Activated CD8-positive, alpha-beta memory T cell treated with anti-CD3 and anti-CD28 coated beads for 24 hours (primary cell): ENCODE measurements around the gene ZYG11B.
A peak's percentile ranks its signal among the peaks of the same experiment; 100 is the strongest.
"Not testable (repeated sequence)": the region's sequence is repeated elsewhere in the genome, so short reads cannot be mapped to it uniquely, and the experiment has no call there.

Experiments used
- DNase-seq: peaks from one replicate; pipeline ENCODE4 v3.0.0-alpha.2; 2020

The ZYG11B gene

GRCh38 chr1:52707927-52708655 lies 18.2 kb upstream of the ZYG11B start:
- DNase-seq, result no peak

- DNase-seq, result no peak
These were observed 17.2 kb upstream of the ZYG11B start for GRCh38 chr1:52709016-52709415.

- no peak for DNase-seq
These were observed 12.7 kb upstream of the ZYG11B start for GRCh38 chr1:52713590-52713989.

GRCh38 chr1:52715296-52715695 lies 11.0 kb upstream of the ZYG11B start:
- not testable (repeated sequence) for DNase-seq

GRCh38 chr1:52723260-52723659 lies 3.0 kb upstream of the ZYG11B start:
- DNase-seq, result no peak

- DNase-seq, result no peak
These were observed 369 bp upstream of the ZYG11B start for GRCh38 chr1:52725903-52726264.

- peak; percentile 58 for DNase-seq
These were observed 897 bp downstream of the ZYG11B start for GRCh38 chr1:52727114-52727586.

- peak; percentile 33 for DNase-seq
These were observed 1.9 kb downstream of the ZYG11B start for GRCh38 chr1:52727956-52728656.

- DNase-seq, result no peak
These were observed 7.1 kb downstream of the ZYG11B start for GRCh38 chr1:52733368-52733767.

- DNase-seq, result not testable (repeated sequence)
These were observed 9.1 kb downstream of the ZYG11B start for GRCh38 chr1:52735371-52735770.

- DNase-seq, result no peak
These were observed 11.9 kb downstream of the ZYG11B start for GRCh38 chr1:52738148-52738547.

GRCh38 chr1:52738893-52739292 lies 12.6 kb downstream of the ZYG11B start:
- DNase-seq, result no peak

GRCh38 chr1:52739699-52740467 lies 13.6 kb downstream of the ZYG11B start:
- DNase-seq, result no peak

- no peak for DNase-seq
These were observed 15.0 kb downstream of the ZYG11B start for GRCh38 chr1:52741259-52741658.

GRCh38 chr1:52746189-52746588 lies 19.9 kb downstream of the ZYG11B start:
- DNase-seq, result no peak

GRCh38 chr1:52747450-52747849 lies 21.2 kb downstream of the ZYG11B start:
- no peak for DNase-seq

GRCh38 chr1:52748119-52748518 lies 21.9 kb downstream of the ZYG11B start:
- no peak for DNase-seq

GRCh38 chr1:52749496-52749895 lies 23.2 kb downstream of the ZYG11B start:
- not testable (repeated sequence) for DNase-seq

- DNase-seq, result not testable (repeated sequence)
These were observed 23.9 kb downstream of the ZYG11B start for GRCh38 chr1:52750139-52750538.

GRCh38 chr1:52751589-52752483 lies 25.6 kb downstream of the ZYG11B start:
- no peak for DNase-seq

- no peak for DNase-seq
These were observed 26.2 kb downstream of the ZYG11B start for GRCh38 chr1:52752484-52752826.

- DNase-seq, result no peak
These were observed 26.9 kb downstream of the ZYG11B start for GRCh38 chr1:52753169-52753568.

- no peak for DNase-seq
These were observed 29.8 kb downstream of the ZYG11B start for GRCh38 chr1:52756020-52756419.
